ENCODE data around the gene TEKTIP1. TPM values are rescaled to one million over a fixed set of nuclear protein-coding genes. Genes with fewer than 3 reads are reported as not detected.

TEKTIP1 gene
- total RNA-seq (2022), result 0.49 and 1.0 TPM in 2 replicates
- percentile 37 among the genes with signal in this experiment for Bru-seq, nascent RNA
- percentile 64 among the genes with signal in this experiment for BruChase-seq, experiment 1, labeled RNA remaining after a 6-hour chase
- percentile 50 among the genes with signal in this experiment for BruChase-seq, experiment 2, labeled RNA remaining after a 2-hour chase
- long read RNA-seq, partial matches to known transcripts, result 0 of 1 reads
- long read RNA-seq, other reads (novel, unspliced or antisense), result 1 of 1 reads

DNA sequence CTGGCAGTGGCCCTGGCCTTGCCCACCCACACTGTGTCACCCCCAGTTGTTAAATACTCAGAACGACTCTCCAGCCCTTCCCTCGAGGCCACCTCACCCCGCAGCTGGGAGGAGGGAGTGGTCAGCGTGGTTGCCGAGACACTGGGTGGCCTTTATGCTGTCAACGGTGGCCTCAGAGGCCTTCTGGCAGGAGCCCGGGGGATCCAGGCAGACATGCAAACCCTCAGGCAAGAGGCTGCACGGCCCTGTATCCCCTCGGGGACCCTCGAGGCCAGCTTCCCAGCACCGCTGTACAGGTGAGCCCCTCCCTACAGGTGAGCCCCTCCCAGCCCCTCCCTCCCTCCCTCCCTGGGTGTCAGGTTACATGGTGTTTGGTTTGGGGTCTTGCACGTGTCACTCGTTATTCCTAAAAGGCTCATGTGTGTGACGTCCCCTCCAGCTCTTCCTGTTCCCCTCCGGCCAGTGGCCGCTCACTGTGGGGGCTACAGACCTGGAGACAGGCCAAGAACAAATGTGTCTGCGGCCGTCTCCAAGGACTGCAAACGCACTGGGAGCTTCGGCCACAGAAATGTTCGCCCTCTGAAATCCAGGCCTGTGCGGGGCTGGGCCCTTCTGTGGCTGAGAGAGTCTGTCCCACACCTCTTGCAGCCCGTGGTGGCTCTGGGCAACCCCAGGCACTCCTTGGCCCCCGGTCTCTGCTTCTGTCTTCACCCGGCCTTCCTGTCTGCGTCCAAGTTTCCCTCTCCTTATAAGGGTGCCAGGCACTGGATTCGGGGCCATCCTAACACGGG is at the start of gene TEKTIP1:
TSS of gene TEKTIP1 (plus strand) at position 210 of the 791 bp plus-strand sequence. CDS start at position 214, 4 bp downstream.
- Mint-ChIP-seq H3K9me3 (ENCODE audit: unreplicated experiment) (no peaks in the 10 kb centered on the region), H3K27ac (ENCODE audit: low read depth, unreplicated experiment) (no peak within 1 kb of the TSS), H3K4me3 (ENCODE audit: unreplicated experiment) (no peak within 1 kb of the TSS), H3K4me1 (ENCODE audit: insufficient read depth, unreplicated experiment) (no peaks in the 10 kb centered on the region), H3K36me3 (ENCODE audit: insufficient read depth, unreplicated experiment) (peaks cover 56% of the 10 kb centered on the region), H3K27me3 (ENCODE audit: insufficient read depth, unreplicated experiment) (no peaks in the 10 kb centered on the region)
- CTCF ChIA-PET, result interaction anchor here (0.9 to 1.0 kb wide), 3 partner anchors 8 to 19 kb away, joined by 3 to 5 read pairs (median 4); partner anchors contain the start of gene MFSD12
- intact Hi-C loops (cut with micrococcal nuclease), result no loop called here
- TF ChIP-seq, protein P1, sequence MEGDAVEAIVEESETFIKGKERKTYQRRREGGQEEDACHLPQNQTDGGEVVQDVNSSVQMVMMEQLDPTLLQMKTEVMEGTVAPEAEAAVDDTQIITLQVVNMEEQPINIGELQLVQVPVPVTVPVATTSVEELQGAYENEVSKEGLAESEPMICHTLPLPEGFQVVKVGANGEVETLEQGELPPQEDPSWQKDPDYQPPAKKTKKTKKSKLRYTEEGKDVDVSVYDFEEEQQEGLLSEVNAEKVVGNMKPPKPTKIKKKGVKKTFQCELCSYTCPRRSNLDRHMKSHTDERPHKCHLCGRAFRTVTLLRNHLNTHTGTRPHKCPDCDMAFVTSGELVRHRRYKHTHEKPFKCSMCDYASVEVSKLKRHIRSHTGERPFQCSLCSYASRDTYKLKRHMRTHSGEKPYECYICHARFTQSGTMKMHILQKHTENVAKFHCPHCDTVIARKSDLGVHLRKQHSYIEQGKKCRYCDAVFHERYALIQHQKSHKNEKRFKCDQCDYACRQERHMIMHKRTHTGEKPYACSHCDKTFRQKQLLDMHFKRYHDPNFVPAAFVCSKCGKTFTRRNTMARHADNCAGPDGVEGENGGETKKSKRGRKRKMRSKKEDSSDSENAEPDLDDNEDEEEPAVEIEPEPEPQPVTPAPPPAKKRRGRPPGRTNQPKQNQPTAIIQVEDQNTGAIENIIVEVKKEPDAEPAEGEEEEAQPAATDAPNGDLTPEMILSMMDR (IDR thresholded peaks at IDR 0.05; ENCODE audit: unreplicated experiment), result no peak
- POLR2A ChIA-PET, result interaction anchor here (0.6 to 1.0 kb wide), 3 partner anchors 18 to 249 kb away, joined by 3 read pairs; partner anchors contain the start of gene MFSD12
- no TSS peak for BruUV-seq (replicated peaks)
- no peak for DNase-seq (ENCODE audit: unreplicated experiment)

GRCh38 chr19:3491396-3492119 is 47.4 kb upstream of the TEKTIP1 start:
- Mint-ChIP-seq H3K9me3 (ENCODE audit: unreplicated experiment) (no peaks in the 10 kb centered on the region), H3K36me3 (ENCODE audit: insufficient read depth, unreplicated experiment) (peaks cover 32% of the 10 kb centered on the region), H3K27ac (ENCODE audit: low read depth, unreplicated experiment) (no peak overlapping the region), H3K4me1 (ENCODE audit: insufficient read depth, unreplicated experiment) (no peaks in the 10 kb centered on the region), H3K27me3 (ENCODE audit: insufficient read depth, unreplicated experiment) (no peaks in the 10 kb centered on the region), H3K4me3 (ENCODE audit: unreplicated experiment) (no peak overlapping the region)
- DNase-seq (ENCODE audit: unreplicated experiment), result no peak
- POLR2A ChIA-PET, result no interaction called here
- CTCF ChIA-PET, result interaction anchor here (0.6 to 1.1 kb wide), 2 partner anchors 11 to 19 kb away, joined by 3 to 5 read pairs; no protein-coding TSS in a partner anchor
- BruUV-seq (replicated peaks), result TSS peak; percentile 18
- intact Hi-C loops (cut with micrococcal nuclease), result no loop called here
- TF ChIP-seq, protein P1 (IDR thresholded peaks at IDR 0.05; ENCODE audit: unreplicated experiment), result no peak

DNA sequence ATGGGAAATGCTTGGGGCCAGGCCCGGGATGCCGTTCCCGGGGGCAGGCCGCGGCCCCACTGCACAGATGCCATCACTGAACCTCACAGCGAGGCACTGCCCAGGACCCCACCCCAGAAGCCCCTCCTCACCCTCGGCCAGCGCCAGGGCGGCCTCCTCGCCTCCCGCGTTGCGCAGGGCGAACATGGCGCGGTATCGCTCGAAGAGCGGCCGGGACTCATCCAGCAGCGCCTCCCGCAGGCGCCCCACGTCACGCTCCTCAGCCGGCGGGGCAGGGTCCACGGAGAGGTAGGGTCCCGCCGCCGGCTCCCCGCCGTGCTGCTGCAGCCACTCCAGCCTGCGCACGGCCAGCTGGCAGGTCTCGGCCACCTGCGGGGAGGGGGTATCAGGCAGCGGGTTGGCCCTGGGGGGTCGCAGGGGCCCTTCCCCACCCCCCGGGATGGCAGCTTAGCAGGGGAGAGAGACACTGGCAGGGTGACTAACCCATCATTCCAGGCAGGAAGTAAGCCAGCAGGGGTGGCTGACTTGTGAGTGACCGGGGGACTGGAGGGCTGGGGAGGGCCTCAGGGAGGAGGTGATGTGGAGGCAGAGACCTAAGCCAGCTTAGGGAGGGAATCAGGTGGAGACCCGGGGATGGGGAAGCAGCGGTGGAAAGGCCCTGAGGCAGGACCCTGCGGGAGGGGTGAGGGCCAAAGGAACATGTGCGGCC is 46.7 kb upstream of the TEKTIP1 start:
- Mint-ChIP-seq H3K27me3 (ENCODE audit: insufficient read depth, unreplicated experiment) (no peaks in the 10 kb centered on the region), H3K27ac (ENCODE audit: low read depth, unreplicated experiment) (no peak overlapping the region), H3K4me3 (ENCODE audit: unreplicated experiment) (no peak overlapping the region), H3K36me3 (ENCODE audit: insufficient read depth, unreplicated experiment) (peaks cover 38% of the 10 kb centered on the region), H3K9me3 (ENCODE audit: unreplicated experiment) (no peaks in the 10 kb centered on the region), H3K4me1 (ENCODE audit: insufficient read depth, unreplicated experiment) (no peaks in the 10 kb centered on the region)
- no TSS peak for BruUV-seq (replicated peaks)
- ChIA-PET CTCF (interaction anchor here (0.6 to 0.7 kb wide), 2 partner anchors 11 to 20 kb away, joined by 3 to 5 read pairs; no protein-coding TSS in a partner anchor), POLR2A (no interaction called here)
- no peak for DNase-seq (ENCODE audit: unreplicated experiment)
- TF ChIP-seq, protein P1 (IDR thresholded peaks at IDR 0.05; ENCODE audit: unreplicated experiment), result no peak
- intact Hi-C loops (cut with micrococcal nuclease), result no loop called here
